COLO668 (cell line): Measurements from ENCODE around the gene FOLR2.
"Not testable (repeated sequence)": the region's sequence is repeated elsewhere in the genome, so short reads cannot be mapped to it uniquely, and the experiment has no call there.

Source experiments
- DNase-seq: peaks from one replicate; lab custom pipeline; 2025; ENCODE audit not compliant: unreplicated experiment; lab: John Stamatoyannopoulos, UW

FOLR2 gene

GRCh38 chr11:72216638-72217037 lies at the start of gene FOLR2:
TSS of gene FOLR2 (plus strand) at chr11:72216794. CDS start at chr11:72218585, 1,791 bp downstream.
- no peak for DNase-seq

- DNase-seq: not testable (repeated sequence)
These were observed 47.5 kb upstream of the FOLR2 start for GRCh38 chr11:72169046-72169555.

DNA sequence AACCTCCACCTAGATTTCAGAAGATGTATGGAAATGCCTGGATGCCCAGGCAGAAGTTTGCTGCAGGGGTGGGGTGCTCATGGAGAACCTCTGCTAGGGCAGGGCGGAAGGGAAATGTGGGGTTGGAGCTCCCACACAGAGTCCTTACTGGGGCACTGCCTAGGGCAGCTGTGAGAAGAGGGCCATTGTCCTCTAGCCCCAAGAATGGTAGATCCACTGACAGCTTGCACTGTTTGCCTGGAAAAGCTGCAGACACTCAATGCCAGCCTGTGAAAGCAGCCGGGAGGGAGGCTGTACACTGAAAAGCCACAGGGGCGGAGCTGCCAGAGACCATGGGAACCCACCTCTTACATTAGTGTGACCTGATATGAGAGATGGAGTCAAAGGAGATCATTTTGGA lies 46.8 kb upstream of the FOLR2 start:
- DNase-seq: not testable (repeated sequence)

- DNase-seq: not testable (repeated sequence)
These were observed 44.6 kb upstream of the FOLR2 start for GRCh38 chr11:72172043-72172442.

DNA sequence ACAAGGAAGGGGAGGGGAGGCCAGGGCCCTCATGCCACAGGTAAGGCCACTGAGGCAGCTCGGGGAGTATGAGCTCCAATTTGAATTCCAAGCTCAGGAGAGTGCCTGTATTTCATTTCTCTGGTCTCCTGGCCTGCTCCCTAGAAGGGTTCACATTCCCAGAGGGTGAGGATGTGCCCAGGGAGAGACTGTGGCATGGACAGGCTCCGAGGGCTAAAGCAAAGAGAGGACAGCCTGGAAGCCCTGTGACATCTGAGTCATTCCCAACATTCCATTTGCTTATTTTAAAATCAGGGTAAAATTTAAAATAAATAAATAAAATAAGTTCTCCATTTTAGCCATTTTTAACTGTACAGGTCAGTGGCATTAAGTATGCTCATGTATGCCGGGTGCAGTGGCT lies 43.3 kb upstream of the FOLR2 start:
- DNase-seq: no peak

DNA sequence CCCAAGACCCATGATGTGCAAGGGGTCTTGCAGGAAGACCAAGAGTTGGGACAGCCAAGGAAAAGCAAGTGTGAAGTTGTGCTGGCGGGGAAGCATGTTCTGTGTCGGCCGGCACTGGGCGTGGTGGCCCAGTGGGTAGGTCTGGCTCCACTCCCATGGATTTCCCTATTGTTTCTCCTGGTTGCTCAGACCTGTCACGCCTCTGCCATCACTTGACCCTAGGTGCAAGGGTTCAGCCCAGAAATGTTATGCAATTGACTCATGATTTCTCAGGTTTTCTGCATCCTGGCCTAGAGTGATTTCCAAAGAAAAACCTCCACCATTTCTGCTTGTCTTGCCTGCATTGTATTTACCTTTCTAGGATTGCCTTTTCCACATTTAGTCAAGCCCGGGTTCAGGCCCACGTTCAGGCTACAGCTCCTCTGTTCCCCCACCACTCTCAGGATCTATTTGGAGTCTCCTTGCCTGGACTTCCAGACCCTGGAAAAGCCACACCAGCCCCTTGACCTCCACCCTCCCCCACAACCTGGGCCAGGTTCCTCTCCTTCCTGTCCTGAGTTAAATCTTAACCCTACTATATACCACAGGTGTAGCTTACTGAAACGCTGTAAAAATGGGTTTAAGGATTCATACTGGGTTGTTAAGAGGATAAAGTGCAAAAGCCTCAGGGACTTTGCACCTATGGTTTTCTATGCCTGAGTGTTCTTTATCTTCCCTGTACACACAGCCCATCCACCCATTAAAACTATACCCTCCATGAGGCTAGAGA lies 42.1 kb upstream of the FOLR2 start:
- DNase-seq: no peak

- no peak for DNase-seq
These were observed 38.9 kb upstream of the FOLR2 start for GRCh38 chr11:72177656-72178055.

- DNase-seq: no peak
These were observed 37.4 kb upstream of the FOLR2 start for GRCh38 chr11:72179049-72179803.

DNA sequence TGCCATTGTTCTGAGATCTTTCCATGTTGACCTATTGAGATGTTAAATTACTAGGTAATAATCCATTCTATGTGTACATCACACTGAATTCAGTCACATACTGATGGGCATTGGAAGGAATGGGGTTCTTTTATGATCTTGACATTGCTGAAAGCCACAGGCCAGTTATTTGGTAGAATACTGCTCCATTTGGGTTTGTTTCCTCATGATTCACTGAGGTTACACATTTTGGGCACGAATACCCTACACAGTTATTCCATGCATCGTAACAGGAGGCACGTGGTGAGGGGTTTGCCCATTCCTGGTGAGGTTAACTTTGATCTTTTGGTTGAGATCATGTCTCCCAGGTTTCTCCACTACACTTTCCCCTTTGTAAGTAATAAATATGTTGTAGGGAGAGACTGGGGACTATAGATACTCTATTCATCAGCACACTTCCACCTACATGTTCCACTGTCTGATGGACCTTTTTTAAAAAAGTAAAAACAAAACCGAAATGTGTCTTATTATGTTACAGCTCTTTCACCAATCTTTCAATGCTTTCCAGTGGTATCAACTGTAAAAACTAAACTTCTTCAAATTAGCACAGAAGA lies 36.7 kb upstream of the FOLR2 start:
- DNase-seq: no peak

DNA sequence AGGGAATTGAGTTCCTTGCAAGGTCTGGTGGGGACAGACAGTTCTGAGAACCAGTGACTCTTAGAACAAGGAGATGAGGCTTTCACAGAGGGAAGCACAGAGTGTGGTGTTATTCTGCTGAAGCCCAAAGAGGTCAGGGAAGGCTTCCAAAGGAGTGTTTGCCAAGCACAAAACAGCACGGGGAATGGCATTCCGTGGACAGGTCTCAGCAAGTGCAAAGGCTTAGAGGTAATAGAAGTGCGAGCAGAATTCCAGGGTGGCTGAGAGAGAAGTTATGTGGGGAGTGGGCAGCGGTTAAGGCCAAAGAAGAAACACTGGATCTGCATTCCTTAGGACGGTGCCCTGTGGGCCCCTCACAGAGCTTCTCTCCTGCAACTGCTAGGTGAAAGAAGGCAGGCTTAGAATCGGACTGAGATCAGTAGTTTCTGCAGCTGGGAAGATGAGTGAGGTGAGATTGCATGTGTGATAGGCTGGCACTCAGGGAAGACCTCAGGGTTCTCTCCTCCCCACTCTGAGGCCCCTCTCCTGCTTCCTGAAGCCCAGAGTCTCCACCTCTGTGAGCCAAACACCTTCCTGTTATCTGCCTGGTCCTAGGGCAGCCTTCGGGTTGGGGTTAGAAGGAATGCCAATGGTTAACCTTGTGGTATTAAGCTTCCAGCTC lies 35.6 kb upstream of the FOLR2 start:
- not testable (repeated sequence) for DNase-seq

DNA sequence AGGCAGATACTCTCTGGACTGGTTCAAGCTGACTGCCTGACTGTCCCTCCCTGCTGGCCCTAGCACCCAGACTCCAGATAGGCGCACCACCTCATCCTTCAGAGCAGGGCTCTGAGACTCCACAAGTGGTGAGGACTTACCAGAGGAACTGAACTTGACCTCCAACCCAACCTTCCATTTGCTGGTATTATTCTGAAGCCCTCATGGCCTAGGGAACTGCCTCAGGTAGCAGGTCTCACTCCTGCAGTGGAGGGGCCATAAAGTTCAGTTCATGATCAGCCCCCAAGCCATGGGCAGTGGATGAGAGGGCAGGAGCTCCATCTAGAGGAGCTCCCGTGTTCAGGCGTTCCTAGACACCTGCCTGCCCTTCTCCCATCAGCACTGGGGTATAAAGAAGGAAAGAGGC lies 35.0 kb upstream of the FOLR2 start:
- DNase-seq: not testable (repeated sequence)

DNA sequence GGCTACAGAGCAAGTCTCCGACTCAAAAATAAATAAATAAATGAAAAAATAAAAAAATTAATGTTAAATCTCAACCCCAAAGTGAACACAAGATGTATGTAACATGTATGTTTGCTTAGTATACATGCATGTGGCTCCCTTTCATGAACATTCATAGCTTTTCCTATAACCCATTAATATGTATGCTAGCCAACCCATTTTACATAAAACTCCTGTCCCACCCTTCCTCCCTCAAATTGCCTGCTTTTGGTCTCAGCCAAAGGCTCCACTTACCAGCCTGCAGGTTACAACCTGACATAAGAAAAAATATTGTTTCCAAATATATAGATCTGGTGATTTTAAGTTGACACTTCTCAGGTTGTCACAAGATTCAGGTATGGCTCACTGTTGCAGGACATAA lies 28.3 kb upstream of the FOLR2 start:
- no peak for DNase-seq

GRCh38 chr11:72189455-72190250 lies 26.9 kb upstream of the FOLR2 start:
- no peak for DNase-seq

- no peak for DNase-seq
These were observed 25.9 kb upstream of the FOLR2 start for GRCh38 chr11:72190631-72191071.

- DNase-seq: no peak
These were observed 24.6 kb upstream of the FOLR2 start, which contains the start of gene FOLR1 for GRCh38 chr11:72191961-72192381. TSS of gene FOLR1 (plus strand) at chr11:72192140. CDS start at chr11:72192174, 34 bp downstream.

- DNase-seq: no peak
These were observed 20.9 kb upstream of the FOLR2 start for GRCh38 chr11:72195518-72196270.

GRCh38 chr11:72201445-72201844 lies 15.1 kb upstream of the FOLR2 start:
- not testable (repeated sequence) for DNase-seq

- no peak for DNase-seq
These were observed 14.0 kb upstream of the FOLR2 start for GRCh38 chr11:72202571-72202970.

GRCh38 chr11:72203163-72203562 lies 13.4 kb upstream of the FOLR2 start:
- no peak for DNase-seq
